ENCODE results near the gene RBBP4.
"Not testable (repeated sequence)": the region's sequence is repeated elsewhere in the genome, so short reads cannot be mapped to it uniquely, and the experiment has no call there.

RBBP4 gene

DNA sequence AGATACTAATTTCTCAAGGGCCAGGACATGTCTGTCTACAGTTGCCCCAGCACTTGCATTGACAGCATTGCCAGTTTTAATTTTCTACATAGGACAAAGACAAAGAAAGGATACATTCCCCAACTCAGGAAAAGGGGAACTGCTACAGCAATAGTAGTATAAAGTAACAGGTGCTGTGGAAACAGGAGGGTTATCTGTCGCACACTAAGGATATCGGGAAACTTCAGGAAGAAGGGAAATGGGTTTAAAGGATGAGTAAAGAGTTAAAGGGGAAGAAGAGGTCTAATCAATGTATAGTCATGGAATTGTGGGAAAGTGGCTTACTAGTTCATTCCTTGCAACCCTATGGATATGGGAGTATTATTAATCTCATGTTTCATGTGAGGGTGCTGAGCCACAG lies 35.4 kb downstream of the RBBP4 start:
- Histone ChIP-seq H3K9me3 (ENCODE audit: severe bottlenecking) (no peaks in the 10 kb centered on the region), H3K27ac (ENCODE audit: poor library complexity, severe bottlenecking) (no peak overlapping the region), H3K4me3 (ENCODE audit: severe bottlenecking) (no peak overlapping the region), H3K4me1 (ENCODE audit: insufficient read depth, poor library complexity, severe bottlenecking) (no peaks in the 10 kb centered on the region), H3K27me3 (ENCODE audit: insufficient read depth, poor library complexity, severe bottlenecking) (no peaks in the 10 kb centered on the region), H3K36me3 (ENCODE audit: low read depth) (peaks cover 44% of the 10 kb centered on the region)
- TF ChIP-seq, protein P1, sequence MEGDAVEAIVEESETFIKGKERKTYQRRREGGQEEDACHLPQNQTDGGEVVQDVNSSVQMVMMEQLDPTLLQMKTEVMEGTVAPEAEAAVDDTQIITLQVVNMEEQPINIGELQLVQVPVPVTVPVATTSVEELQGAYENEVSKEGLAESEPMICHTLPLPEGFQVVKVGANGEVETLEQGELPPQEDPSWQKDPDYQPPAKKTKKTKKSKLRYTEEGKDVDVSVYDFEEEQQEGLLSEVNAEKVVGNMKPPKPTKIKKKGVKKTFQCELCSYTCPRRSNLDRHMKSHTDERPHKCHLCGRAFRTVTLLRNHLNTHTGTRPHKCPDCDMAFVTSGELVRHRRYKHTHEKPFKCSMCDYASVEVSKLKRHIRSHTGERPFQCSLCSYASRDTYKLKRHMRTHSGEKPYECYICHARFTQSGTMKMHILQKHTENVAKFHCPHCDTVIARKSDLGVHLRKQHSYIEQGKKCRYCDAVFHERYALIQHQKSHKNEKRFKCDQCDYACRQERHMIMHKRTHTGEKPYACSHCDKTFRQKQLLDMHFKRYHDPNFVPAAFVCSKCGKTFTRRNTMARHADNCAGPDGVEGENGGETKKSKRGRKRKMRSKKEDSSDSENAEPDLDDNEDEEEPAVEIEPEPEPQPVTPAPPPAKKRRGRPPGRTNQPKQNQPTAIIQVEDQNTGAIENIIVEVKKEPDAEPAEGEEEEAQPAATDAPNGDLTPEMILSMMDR (IDR thresholded peaks at IDR 0.05; ENCODE audit: poor library complexity, severe bottlenecking) = no peak
- peak; percentile 8; the same call in 1 of the 3 replicates for ATAC-seq (ENCODE audit: low read depth)
- DNase-seq (ENCODE audit: low spot score) = no peak

DNA sequence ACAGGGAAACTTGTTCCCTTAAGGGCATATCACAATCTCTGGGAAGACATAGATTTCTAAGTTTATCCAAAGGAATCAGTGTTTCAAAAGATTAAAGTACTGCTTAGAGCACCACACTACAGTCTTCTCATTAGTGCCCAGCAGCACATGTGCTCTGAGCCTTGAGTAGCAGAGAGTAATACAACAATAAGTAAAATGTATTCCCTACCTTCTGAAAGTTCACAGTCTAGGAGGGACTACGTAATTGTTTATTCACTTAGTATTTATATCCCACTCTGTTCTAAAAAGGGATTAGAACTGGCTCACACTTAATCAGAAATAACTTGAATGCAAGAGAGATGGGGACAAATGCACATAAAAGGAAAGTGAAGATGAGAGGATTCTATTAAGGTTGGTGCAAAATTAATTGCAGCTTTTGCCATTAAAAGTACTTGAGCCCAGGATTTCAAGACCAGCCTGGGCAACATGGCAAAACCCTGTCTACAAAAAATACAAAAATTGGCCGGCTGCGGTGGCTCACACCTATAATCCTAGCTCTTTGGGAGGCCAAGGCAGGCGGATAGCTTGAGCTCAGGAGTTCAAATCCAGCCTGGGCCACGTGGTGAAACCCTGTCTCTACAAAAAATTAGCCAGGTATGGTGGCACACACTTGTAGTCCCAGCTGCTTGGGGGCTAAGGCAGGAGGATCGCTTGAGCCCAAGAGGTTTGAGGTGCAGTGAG lies 42.6 kb downstream of the RBBP4 start:
- DNase-seq (ENCODE audit: low spot score) (no peak), ATAC-seq (ENCODE audit: low read depth) (no peak)
- H3K4me1 ChIP-seq (ENCODE audit: insufficient read depth, poor library complexity, severe bottlenecking) = no peaks in the 10 kb centered on the region
- no peak overlapping the region for H3K27ac ChIP-seq (ENCODE audit: poor library complexity, severe bottlenecking)
- H3K36me3 ChIP-seq (ENCODE audit: low read depth) = no peaks in the 10 kb centered on the region
- no peaks in the 10 kb centered on the region for H3K27me3 ChIP-seq (ENCODE audit: insufficient read depth, poor library complexity, severe bottlenecking)
- H3K4me3 ChIP-seq (ENCODE audit: severe bottlenecking) = no peak overlapping the region
- TF ChIP-seq, protein P1 (IDR thresholded peaks at IDR 0.05; ENCODE audit: poor library complexity, severe bottlenecking) = no peak
- H3K9me3 ChIP-seq (ENCODE audit: severe bottlenecking) = no peaks in the 10 kb centered on the region

DNA sequence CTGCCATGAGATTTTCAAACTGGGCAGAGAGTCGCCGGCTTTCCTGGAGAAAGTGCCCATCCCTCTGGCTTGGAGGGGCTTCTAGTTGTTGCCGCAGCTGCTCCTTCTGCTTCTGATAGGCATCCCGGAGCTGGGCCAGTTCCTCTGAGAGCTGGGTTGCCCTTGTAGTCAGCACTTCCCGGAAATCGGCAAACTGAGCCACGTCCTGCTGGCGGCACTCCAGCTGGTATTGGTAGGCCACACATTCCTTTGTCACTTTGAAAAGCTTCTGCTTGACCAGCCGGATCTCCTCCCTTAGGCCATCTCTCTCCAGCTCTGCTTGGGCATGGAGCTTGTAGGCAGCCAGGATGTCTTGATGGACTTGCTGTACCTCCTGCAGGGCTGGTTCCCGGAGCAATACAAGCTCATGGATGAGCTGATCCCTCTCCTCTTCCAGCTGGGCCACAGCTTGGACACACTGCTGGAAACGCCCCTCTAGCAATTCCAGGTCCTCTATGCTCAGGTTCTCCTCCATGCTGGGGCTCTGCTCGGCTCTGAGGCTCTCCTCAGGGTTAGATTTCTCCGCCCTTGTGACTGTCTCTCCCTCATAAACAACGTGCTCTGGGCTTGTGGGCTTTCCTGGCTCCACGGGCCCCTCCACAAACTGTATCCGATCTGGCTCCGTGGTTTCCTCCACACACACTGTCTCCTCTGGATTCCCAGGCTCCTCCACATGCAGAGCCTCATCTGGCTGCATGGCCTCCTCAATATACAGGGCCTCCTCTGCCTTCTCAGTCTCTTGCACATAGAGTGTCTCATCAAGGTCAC lies 44.3 kb downstream of the RBBP4 start:
- TF ChIP-seq, protein P1 (IDR thresholded peaks at IDR 0.05; ENCODE audit: poor library complexity, severe bottlenecking) = no peak
- no peak; the same call in 2 of the 3 replicates for ATAC-seq (ENCODE audit: low read depth)

DNA sequence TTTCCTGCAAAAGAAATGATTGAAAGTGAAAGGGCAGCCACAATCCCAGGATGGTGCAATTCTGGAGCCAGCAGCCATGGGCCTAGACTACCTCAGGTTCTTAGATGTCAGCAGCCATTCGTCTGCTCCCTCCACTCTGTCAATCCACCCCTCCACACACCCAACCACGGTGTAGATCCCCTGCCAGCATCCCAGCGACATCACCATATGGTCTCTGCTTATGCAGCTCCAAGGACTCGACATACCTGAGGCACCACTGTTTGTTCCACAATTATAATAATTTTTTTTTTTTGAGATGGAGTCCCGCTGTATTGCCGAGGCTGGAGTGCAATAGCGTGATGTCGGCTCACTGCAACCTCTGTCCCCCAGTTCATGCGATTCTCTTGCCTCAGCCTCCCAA lies 45.0 kb downstream of the RBBP4 start:
- Histone ChIP-seq H3K4me1 (ENCODE audit: insufficient read depth, poor library complexity, severe bottlenecking) (no peaks in the 10 kb centered on the region), H3K36me3 (ENCODE audit: low read depth) (no peaks in the 10 kb centered on the region), H3K9me3 (ENCODE audit: severe bottlenecking) (no peaks in the 10 kb centered on the region), H3K27ac (ENCODE audit: poor library complexity, severe bottlenecking) (no peak overlapping the region), H3K27me3 (ENCODE audit: insufficient read depth, poor library complexity, severe bottlenecking) (no peaks in the 10 kb centered on the region), H3K4me3 (ENCODE audit: severe bottlenecking) (no peak overlapping the region)
- DNase-seq (ENCODE audit: low spot score) = no peak
- no peak for ATAC-seq (ENCODE audit: low read depth)
- TF ChIP-seq, protein P1 (IDR thresholded peaks at IDR 0.05; ENCODE audit: poor library complexity, severe bottlenecking) = no peak

More for the DNA sequence above, 44.3 kb downstream of the RBBP4 start:
- Histone ChIP-seq H3K9me3 (ENCODE audit: severe bottlenecking) (no peaks in the 10 kb centered on the region), H3K27ac (ENCODE audit: poor library complexity, severe bottlenecking) (no peak overlapping the region), H3K36me3 (ENCODE audit: low read depth) (no peaks in the 10 kb centered on the region), H3K4me1 (ENCODE audit: insufficient read depth, poor library complexity, severe bottlenecking) (no peaks in the 10 kb centered on the region), H3K27me3 (ENCODE audit: insufficient read depth, poor library complexity, severe bottlenecking) (no peaks in the 10 kb centered on the region), H3K4me3 (ENCODE audit: severe bottlenecking) (no peak overlapping the region)
- no peak for DNase-seq (ENCODE audit: low spot score)

DNA sequence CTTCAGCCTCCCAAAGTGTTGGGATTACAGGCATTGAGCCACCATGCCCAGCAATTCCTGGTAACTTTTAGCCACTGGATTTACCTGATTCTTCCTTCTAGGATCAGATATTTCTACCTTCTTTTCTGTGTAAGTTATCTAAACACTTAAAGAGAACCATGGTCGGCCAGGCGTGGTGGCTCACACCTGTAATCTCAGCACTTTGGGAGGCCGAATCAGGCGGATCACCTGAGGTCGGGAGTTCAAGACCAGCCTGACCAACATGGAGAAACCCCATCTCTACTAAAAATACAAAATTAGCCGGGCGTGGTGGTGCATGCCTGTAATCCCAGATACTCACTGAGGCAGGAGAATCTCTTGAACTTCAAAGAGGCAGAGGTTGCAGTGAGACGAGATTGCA lies 46.0 kb downstream of the RBBP4 start:
- not testable (repeated sequence) for H3K27me3 ChIP-seq (ENCODE audit: insufficient read depth, poor library complexity, severe bottlenecking); ATAC-seq (ENCODE audit: low read depth); H3K4me1 ChIP-seq (ENCODE audit: insufficient read depth, poor library complexity, severe bottlenecking); H3K4me3 ChIP-seq (ENCODE audit: severe bottlenecking); H3K36me3 ChIP-seq (ENCODE audit: low read depth); H3K27ac ChIP-seq (ENCODE audit: poor library complexity, severe bottlenecking); DNase-seq (ENCODE audit: low spot score); H3K9me3 ChIP-seq (ENCODE audit: severe bottlenecking)
